NCI-H524 treated with DMSO at 0.1 percent for 48 hours (cell line): ENCODE results near the gene PRODH.
"Not testable (repeated sequence)": the region's sequence is repeated elsewhere in the genome, so short reads cannot be mapped to it uniquely, and the experiment has no call there.

Source experiments
- DNase-seq: peaks from one replicate; lab custom pipeline; 2025; lab: John Stamatoyannopoulos, UW

PRODH gene

GRCh38 chr22:18967391-18968010 lies 31.4 kb upstream of the PRODH start:
- peak; percentile 61 for DNase-seq

- no peak for DNase-seq
Measured at GRCh38 chr22:18966748-18967147, 30.7 kb upstream of the PRODH start.

- DNase-seq = no peak
Measured at GRCh38 chr22:18965526-18966421, 29.7 kb upstream of the PRODH start.

DNA sequence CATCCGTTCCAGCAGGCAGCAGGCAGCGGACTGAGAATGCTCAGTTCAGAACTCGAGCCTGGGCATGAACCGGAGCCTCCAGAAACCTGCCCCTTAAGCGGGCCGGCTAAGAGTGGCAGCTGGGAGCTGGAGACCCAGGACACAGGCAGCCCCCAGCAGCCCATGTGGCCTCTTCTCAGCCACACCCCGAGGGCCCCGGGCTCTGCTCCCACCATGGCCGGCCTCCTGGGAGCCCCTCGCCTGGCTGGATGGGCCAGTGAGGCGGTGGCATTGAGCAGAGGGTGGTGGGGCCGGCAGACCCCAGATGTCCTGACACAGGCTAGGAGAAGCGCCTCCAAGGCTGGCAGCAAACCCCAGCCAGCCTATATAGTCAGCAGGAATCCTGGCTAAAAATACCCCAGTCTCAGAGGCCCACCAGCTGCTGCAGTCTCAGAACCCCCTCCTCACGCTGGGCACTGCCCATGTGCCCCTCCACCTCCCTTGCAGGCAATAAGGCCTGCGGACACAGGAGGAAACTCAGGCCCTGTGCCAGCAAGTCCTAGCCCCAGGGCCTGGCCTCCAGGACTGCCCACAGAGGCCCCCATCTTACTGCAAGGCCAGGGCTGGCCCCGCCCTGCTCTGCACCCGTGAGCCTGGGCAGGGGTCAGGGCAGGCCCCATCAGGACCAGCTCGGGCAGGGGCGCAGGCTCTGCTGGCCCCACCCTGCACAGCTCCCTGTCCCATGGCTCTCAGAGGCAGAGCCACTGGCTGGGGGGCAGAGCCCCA lies 28.6 kb upstream of the PRODH start:
- DNase-seq = not testable (repeated sequence)

- not testable (repeated sequence) for DNase-seq
Measured at GRCh38 chr22:18964051-18964450, 28.0 kb upstream of the PRODH start.

GRCh38 chr22:18962308-18962635 lies 26.2 kb upstream of the PRODH start:
- DNase-seq = no peak

- not testable (repeated sequence) for DNase-seq
Measured at GRCh38 chr22:18961632-18962307, 25.7 kb upstream of the PRODH start.

- DNase-seq = not testable (repeated sequence)
Measured at GRCh38 chr22:18961201-18961600, 25.1 kb upstream of the PRODH start.

DNA sequence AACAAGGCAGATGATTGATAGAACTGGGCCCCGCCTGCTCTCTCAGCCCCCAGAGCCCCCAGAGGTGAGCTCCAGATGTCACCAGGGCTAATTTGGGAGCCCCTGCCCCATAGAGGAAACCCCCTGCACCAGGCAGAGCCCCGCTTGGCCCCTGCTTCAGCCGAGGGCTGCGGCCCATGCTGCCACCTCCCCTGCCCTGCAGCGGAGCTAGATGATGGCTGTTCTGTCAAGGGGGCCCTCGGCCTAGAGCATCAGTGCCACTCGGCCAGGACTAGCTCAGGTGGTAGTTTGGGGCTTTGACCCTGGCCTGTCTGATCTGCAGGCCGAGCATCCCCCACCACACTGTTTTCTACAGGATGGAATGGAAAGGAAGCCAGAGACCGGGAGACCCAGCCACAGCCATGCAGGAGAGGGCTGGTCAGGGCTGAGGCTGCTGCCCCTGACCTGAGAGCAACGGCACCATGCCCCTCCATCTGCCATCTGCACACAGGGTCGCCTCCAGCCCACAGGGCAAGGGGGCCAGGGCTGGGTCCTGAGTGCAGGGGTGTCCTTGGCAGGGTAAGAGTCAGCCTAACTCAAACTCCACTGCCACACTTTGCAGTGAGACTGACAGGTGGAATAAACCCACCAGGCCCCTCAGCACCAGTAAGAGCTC lies 24.2 kb upstream of the PRODH start:
- DNase-seq = not testable (repeated sequence)

DNA sequence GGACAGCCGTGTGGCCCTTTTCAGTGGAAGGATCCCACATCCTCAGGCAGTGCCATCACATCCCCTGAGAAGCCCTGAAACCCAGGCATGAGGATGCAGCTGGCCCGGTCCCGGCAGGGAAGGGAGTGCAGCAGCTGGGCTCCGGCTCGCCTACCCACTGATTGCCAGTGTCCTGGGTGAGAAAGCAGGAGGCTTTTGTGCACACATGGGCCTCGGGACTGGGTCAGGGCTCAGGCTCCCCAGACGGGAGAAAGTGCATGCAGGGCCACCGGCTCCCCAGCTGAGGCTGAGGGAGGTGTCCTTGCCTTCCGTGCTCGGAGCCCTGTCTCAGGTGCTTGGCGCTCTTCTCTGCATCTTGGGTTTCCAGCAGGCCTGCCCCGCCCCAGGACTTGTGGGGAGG lies 23.6 kb upstream of the PRODH start:
- not testable (repeated sequence) for DNase-seq

DNA sequence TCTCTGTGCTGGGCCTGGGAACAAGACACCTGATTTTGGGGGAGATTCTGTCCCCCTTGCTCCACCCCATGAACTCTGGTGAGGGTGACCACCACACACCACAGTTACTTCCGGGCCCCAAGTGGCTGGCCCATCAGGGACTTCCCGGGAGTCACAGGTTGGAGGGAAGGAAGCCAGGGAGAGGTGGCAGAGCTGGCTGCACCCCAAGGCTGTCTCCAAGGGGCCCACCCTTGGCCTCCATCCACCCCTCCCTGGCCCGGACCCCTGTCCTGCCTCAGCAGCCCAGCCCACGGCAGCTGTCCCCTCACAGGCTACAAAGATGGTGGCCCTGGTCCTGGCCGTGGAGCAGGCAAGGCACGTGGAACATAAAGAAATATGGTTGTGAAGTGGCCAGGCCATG lies 23.2 kb upstream of the PRODH start:
- not testable (repeated sequence) for DNase-seq

DNA sequence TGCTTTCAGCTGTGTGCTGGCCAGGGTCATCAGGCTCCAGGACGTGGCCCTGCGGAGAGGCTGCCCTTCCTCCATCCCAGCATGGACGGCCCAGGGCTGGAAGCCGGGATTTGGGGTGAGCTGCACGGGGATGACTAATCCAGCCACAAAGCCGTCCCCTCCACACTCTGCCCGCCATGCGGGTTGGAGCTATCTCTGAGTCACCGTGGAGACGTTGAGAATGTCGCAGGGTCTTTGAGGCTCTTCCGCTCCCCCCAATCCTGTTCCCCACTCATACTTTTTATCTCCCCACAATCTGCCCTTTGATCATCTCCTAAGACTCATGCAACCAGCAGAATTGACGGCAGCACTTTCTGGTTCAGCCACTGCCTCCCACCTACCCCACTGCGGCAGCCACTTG lies 22.6 kb upstream of the PRODH start:
- DNase-seq = not testable (repeated sequence)

DNA sequence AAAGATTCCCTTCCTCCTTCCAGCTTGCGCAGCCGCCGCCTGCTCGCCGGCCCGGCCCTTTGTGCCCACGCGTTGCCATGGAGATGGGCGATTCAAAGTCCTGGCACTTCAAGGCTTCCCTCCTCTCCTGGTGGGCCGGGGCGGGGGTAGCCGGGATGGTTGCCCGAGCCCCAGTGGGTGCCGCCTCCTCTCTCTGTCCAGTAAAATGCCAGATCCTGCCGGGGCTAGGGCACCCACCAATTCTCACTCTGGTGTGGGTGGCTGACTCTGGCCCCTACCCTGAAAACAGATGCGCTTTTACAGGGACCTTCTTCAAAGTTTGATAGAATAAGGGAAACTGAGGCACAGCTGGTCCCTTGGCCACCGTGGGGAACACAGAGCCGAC lies 22.2 kb upstream of the PRODH start:
- not testable (repeated sequence) for DNase-seq

DNA sequence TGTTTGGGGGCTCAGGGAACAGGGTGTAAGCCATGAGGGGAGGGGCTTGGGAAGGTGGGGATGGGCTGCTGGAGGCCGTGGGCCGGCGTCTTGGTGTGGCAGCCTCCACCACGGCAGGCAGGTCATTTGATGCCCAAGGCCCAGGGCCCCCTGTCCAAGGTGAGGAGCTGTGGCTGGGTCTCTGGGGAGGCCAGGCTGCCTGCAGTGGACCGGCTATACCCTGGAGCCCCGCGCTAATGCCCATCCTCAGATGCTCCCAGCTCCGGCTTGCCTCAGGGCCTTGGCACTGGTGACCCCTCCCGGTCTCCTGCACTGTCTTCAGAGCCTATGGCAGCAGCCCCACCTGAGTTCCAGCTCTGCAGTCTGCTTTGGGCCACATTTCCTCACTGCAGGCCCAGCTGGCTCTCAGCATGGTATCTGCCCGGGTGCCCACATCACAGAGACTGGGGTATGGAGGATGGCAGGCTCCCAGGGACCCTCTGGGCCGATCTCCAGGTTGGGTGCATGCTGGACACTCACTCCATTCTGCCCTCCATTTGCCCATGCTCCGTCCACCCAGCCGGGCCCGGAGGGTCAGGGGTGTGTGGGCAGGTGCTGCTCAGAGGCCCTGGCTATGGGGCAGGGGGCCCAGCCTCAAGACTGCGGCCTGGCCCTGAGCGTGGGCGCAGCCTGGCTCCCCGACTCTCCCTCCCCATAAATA lies 21.7 kb upstream of the PRODH start:
- DNase-seq = not testable (repeated sequence)

DNA sequence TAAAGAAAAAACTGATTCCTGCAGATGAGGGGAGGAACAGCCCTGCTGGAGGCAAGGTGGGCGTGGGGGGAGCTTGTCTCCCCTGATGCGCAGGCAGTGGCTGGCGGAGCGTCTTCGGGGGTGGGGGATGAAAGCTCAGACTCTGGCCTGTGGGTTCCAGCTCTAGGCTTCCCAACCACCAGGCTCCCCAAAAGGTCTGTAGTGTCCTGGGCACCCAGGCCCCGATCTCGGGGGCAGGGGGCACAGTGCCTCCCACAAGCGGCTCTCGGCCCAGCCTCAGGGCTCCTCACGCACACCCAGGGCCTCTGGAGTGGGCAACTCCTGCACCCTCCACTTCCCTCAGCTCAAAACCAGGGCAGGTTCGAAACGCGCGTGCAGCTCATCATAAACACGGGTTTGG lies 20.9 kb upstream of the PRODH start:
- not testable (repeated sequence) for DNase-seq

DNA sequence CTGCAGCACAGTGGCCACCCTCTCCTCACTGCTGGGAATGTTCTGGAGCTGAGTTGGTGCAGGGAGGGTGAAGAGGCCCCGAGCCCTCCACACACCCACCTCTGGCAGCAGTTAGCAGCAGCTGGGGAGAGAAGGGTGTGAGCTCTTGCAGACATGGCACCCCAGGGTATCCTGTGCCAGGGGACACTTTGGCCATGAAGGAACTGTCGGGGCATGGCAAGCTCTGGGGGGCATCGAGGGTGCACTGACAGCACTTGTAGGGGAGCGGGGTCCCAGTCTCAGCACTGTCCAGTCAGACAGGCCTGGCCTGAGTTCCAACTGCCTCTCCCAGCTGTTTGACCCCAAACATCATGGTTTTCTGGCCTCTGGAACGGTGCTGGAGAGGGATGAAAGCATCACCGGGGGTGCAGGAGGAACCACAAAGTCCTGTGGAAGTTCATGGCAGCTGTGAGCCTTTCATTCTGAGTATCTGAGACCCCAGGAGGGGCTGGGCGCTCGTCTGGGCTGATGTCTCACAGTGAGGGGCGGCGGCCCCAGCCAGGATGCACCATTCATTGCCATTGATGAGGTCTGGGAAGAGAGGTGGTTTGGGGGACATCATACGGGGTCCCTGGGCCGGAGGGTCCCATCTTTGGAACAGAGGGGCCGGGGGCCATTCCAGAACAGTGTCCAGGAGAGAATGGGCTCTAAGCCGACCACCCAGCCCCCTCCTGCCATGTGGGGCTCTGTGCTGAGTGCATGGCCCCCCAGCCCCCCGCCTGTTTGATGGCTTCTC lies 20.2 kb upstream of the PRODH start:
- not testable (repeated sequence) for DNase-seq

DNA sequence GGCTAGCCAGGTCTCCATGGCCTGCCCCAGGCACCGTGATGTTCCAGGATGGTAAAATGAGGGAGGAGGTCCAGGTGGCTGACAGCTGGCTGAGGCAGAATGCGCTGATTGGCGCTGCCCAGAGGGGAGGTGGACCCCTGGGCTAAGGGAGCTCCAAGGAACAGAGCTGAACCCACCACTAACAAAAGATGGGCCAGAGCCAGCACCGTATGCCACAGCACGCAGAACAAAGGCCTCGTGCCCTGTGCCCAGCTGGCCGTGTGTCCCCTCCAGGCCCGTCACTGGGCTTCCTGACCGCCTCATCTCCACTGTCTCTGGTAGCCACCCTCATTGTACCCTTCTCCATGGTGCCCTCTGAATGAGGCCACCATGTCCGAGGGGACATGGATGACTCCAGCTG lies 19.6 kb upstream of the PRODH start:
- no peak for DNase-seq

DNA sequence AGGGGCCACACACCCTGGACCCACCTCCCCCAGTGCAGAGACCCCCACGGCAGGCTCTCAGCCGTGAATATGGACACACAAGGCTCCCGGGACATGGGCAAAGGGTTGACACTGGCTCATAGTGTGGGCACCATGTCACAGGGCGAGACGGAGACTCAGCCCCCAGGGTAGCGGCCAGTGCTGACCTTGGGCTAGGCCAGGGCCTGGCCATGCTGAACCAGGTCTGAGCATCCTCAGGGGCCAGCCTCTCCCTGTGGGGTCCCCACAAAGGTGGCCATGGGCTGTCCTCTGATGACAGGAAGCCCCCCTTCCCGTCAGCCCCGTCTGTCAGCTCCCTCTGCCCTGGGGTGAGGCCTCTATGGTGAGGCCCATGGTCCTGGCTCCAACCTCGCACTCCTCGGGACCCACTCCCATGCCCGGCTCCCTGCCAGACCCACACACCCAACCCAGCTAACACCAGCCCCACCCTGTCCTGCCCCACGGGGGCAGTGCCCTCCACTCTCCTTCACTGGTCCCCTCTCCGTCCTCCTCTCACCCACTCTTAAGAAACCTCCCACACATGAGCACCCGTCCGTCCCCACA lies 19.0 kb upstream of the PRODH start:
- no peak for DNase-seq

GRCh38 chr22:18954303-18954989 lies 18.4 kb upstream of the PRODH start:
- not testable (repeated sequence) for DNase-seq
